ENCODE measurements around the gene HYAL2.
"Not testable (repeated sequence)": the region's sequence is repeated elsewhere in the genome, so short reads cannot be mapped to it uniquely, and the experiment has no call there.

Gene HYAL2

DNA sequence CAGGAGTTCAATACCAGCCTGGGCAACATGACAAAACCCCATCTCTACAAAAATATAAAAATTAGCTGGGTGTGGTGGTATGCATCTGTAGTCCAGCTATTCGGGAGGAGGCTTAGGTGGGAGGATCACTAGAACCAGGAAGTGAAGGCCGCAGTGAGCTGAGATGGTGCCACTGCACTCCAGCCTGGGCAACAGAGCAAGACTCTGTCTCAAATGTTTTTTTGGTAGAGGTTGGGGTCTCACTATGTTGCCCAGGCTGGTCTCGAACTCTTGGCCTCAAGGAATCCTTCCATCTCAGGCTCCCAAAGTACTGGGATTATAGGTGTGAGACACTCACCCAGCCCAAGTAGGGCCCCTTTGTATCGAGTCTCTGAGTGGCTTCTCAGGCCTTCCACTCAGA is 28.5 kb downstream of the HYAL2 start:
- no peak overlapping the region for H3K4me3 ChIP-seq (ENCODE audit: low read depth, low read length)

DNA sequence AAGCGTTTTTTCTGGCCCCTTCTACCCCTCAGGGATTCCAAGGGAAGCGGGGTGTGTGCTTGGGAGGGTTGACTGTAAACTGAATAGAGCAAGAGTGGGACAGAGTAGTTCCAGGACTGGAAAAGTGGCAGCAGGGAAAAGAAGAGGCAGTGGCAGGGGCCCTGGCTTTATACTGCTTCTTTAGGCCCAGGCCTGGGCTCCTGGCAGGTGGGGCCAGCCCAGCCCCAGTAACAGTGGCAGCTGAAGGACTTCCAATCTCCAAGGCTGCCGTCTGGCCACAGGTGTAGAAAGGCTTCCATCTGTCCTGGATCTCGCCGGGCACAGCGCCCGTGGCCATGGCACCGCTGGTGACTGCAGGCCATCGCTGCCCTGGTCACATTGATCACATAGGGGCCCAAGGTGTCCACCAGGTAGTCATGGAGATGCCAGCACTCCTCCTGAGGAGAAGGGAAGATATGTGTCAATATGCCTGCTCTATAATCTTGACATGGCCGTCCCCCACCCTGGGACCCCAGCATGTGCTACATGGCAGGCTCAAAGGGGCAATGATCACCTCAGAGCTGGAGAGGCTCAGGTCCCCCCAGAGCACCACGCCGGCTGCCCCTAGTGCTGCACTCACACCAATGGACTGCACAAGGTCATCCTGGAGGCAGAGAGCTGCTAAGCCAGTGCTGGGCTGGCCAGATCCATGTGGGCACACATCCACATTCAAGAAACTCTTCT is 29.3 kb downstream of the HYAL2 start:
- no peak overlapping the region for H3K4me3 ChIP-seq (ENCODE audit: low read depth, low read length)

DNA sequence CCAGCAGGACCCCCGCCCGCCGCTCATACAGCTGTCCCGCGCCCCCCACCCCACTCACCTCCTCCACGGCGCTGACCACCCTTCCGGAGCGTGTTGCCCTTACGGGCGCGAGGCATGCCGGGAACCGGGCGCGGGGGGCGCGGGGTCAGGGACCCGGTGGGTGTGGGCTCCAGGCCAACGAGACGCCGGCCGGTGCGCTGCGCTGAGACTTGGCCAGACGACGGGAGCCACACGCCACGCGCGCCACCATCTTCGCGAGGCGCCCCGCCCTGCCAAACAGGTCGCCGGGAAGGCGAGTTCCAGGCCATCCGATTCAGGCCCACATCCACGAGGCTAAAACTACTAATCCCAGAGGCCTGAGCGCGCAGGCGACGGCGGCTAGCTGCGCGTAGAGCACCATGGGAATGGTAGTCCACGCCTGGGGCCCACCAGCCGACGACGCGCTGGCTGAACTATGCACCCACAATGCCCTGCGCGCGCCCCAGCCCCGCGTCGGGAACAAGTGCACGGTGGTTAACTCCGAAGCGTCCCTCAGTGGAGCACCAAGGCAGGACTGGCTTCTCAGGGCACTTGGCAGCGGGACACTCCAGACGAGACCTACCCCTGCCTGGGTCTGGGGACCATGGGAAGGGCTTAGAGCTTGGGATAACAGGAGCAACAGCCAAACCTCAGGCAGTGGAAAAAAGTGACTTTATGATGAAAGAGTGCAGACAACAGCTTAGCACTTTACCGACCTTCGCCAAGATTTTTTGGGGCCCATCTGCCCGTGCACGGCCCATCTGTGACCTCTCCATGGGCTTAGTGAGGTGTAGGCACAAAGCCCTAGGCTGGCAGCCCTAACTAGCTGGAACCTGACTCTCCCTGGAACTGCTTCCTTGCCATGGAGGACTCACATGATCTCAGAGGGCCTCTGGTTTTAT is 30.1 kb downstream of the HYAL2 start, which contains the start of gene IFRD2:
TSS of gene IFRD2 (minus strand) at position 271 of the 920 bp plus-strand sequence. CDS start at position 116, 155 bp downstream.
- peak within 1 kb of the TSS; percentile 84 for H3K4me3 ChIP-seq (ENCODE audit: low read depth, low read length)

DNA sequence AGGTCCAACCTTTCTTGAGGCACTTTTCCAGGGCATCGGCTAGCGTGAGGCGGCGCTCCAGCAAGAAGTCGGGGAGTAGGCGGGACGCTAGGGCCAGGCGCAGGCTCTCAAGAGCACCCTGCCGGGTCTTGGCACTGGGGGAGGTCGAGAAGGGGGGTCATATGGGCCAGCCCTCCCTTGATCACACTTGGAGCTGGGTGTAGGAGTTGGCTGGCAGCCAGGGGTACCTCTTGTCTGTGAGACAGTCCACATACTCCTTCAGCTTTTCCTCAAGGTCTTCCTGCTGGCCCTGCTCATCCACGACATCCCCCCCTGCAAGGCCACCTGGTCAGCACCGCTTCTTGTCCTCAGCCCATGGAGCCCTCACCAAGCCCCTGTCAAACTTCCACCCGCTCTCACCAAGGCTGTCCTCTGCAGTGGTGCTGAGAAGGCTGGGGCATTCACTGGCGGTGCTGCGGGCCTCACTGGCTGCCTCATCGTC is 32.3 kb downstream of the HYAL2 start:
- no peak overlapping the region for H3K4me3 ChIP-seq (ENCODE audit: low read depth, low read length)

DNA sequence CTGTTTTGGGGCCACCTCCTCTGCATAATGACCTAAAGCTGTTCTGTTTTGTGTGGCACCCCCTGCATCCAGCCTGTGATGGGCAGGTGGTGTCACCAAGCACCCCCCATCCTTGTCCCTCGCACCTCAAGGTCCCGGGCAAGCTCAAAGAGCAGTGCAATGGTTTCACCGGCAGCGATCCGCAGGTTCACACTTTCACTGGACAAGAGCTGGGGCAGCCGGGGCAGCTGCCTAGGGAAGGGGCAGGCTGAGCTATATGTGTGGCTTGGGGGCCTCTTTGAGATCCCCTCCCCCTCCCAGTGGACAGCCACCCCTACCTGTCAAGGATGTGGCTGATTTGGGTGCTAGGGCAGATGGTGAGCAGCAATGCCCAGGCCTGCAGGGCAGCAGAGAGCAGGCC is 33.4 kb downstream of the HYAL2 start:
- H3K4me3 ChIP-seq (ENCODE audit: low read depth, low read length): no peak overlapping the region

DNA sequence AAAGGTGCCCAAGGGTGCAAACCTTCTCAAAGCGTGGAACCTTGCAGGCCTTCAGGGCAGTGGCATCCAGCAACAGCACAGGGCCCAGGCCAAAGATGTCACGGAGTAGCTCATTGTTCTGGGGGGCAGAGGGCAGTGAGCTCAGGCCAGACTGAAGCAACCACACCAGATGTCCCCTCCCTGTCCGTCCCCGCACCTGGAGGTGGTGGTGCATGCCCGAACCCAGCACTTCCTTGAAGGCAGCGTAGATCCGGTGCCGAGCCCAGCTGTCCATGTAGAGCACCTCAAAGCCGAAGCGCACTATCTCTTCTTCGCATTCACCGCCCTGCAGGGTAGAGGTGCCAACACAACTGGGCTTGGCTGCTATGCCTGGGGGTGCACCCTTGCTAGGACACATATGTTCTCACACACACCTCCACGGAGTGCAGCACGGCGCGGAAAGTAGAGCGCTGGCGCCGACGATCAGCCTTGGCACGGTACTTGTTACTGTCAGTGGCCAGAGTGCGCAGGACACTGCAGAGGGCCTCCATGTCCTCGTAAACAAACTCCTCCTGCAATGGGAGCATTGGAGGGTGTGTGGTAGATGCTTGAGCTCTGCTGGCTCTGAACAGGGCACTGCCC is 34.0 kb downstream of the HYAL2 start:
- no peak overlapping the region for H3K4me3 ChIP-seq (ENCODE audit: low read depth, low read length)

DNA sequence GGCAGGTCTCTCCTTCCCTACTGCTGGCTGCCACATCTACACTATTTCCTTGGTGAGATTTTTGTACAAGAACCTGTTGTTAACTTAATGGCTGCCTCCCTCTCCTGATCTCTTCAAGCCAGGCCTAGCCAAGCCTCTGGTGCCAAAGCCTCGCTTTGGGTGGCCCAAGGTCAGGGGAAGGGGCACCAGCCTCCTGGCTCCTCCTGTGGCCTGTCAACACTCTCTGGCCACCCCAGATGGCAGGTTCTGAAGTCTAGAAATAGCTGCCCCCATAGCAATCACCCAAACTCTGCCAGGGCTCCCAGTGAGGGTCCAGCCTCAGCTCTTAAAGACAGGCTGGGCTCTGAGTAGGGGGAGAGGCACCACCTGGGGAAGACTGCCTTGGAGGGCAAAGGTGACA is 35.3 kb downstream of the HYAL2 start:
- H3K4me3 ChIP-seq (ENCODE audit: low read depth, low read length): no peak overlapping the region

DNA sequence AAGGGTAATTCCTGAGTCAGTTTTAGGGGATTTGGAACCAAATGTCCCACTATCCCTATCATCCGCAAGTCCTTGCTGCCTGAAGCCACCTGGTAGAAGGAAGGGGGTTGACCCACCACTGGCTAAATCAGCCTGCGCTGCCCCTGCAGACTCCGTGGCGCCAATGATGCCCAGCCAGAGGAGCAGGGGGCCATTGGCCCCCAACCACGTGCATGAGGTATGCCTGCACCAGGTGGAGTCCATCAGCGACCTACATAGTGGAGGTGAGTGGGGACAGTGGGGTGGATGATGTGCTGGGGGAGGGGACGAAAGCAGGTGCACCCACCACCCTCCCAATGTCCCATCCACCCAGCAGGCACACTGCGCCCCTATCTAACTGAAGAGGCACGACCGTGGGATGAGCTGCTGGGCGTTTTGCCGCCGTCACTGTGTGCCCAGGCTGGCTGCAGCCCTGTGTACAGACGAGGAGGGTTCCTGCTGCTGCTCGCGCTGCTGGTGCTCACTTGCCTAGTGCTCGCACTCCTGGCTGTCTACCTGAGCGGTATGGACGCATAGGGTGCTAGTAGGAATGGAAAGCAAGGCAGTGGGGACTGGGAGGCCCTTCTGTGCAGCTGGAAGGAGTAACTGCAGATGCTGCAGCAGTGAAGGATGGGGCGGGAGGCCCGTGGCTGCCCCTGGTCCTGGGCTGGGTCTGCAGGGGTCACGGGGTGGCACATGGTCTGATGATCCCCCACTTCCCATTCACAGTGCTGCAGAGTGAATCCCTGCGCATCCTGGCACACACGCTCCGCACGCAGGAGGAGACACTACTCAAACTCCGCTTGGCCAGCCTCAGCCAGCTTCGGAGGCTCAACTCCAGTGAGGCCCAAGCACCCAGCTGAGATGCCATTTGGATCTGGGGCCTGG is 36.0 kb downstream of the HYAL2 start:
- H3K4me3 ChIP-seq (ENCODE audit: low read depth, low read length): no peak overlapping the region

DNA sequence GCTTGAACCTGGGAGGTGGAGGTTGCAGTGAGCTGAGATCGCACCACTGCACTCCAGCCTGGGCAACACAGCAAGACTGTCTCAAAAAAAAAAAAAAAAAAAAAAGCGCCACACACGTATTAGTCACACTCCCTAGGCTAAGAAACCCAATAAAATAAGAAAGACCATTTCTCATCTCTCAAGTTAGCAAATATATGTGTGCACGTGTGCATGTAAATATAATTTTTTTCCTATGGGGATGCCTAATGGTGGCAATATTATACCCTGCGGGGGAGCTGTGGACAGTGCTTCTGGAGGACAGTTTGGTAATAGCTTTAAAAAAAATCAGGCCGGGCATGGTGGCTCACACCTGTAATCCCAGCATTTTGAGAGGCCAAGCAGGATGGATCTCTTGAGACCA is 38.4 kb downstream of the HYAL2 start:
- H3K4me3 ChIP-seq (ENCODE audit: low read depth, low read length): not testable (repeated sequence)

DNA sequence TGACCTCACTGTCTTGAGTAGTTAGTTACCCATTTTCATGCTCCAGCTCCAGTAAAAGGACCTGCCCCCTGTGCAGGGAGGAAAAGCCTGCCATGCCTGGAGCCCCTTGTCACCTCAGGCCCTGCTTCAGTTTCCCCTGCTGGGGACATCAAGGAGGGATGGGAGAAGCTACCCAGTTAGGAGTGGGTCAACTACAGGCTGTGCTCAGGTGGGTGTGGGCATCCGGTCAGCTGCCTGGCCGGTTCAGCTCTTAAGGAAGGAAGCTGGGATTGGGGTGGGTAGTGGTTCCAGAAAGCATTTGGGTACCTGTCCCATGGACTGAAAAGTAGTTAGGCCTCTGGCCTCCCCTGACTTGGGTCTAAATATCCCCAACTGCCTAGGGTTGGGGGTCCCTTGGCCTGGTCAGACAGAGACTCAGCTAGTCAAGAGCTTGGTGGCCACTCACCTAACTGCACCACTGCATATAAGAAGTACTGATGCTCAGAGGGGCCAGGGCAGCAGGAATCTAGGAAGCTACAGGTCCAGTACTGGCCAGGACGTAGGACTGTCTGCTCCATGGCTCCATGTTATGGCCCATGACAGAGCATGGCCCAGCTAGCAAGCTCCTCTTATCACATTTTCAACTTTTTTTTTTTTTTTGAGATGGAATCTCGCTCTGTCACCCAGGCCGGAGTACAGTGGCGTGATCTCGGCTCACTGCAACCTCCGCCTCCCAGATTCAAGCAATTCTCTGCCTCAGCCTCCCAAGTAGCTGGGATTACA is 43.1 kb downstream of the HYAL2 start:
- H3K4me3 ChIP-seq (ENCODE audit: low read depth, low read length): no peak overlapping the region

DNA sequence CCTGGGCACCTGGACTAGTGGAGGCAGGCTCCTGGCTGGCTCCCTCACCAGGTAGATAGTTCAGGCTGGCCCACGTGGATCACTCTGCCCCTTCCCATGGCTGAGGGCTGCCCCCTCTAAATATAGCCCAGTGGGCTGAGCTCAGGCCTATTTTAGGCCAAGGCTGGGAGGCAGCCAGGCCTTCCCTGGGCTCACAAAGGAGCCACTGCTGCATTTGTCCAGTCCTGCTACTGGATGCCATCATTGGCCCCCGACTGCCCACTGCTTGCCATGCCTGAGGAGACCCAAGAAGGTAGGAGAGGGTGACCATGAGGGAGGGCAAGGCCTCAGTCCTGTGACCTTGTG is 43.7 kb downstream of the HYAL2 start, which contains the start of gene LSMEM2:
TSS of gene LSMEM2 (plus strand) at position 208 of the 345 bp plus-strand sequence. CDS start at position 235, 27 bp downstream.
- H3K4me3 ChIP-seq (ENCODE audit: low read depth, low read length): no peak within 1 kb of the TSS

DNA sequence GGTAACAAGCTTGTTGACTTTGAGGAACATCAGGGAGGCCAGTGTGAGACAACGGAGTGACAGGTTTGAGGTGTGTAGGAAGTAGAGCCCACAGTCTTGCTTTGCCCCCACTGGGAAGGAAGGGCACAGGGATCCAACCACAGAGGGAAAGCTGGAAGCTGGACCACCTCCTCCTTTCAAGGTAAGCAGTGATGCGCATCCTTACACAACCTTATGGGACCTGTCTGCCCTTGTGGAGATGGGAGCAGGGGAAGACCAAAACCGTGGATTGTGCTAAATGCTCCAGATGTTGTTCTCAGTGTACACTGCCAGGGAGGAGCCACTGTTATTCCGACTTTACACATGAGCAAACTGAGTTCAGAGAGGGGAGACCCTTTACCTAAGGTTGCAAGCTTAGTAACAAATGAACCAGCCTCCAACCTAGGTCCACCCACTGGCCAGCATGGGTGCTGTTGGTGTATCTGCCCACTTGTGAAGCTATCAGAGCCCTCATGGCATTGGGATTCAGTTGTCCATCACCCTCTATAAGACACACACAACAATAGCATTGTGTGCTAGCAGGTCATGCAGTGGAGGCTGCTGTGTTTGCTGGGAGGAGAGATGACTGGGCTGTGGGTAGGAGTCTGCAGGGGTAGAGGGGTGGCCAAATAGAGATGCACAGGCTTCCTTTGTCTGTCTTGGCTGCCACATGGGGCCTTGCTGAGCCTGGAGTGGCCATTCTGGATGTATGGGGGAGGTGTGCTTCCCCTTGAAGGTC is 44.2 kb downstream of the HYAL2 start:
- H3K4me3 ChIP-seq (ENCODE audit: low read depth, low read length): no peak overlapping the region

DNA sequence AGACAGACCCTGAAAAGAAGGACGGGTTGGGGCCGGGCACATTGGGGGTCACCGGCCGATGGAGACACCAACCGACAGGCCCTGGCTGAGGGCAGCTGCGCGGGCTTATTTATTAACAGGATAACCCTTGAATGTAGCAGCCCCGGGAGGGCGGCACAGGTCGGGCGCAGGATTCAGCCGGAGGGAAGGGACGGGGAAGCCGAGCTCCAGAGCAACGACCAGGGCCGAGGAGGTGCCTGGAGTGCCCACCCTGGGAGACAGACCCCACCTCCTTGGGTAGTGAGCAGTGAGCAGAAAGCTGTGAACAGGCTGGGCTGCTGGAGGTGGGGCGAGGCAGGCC is 45.8 kb downstream of the HYAL2 start:
- no peak overlapping the region for H3K4me3 ChIP-seq (ENCODE audit: low read depth, low read length)

DNA sequence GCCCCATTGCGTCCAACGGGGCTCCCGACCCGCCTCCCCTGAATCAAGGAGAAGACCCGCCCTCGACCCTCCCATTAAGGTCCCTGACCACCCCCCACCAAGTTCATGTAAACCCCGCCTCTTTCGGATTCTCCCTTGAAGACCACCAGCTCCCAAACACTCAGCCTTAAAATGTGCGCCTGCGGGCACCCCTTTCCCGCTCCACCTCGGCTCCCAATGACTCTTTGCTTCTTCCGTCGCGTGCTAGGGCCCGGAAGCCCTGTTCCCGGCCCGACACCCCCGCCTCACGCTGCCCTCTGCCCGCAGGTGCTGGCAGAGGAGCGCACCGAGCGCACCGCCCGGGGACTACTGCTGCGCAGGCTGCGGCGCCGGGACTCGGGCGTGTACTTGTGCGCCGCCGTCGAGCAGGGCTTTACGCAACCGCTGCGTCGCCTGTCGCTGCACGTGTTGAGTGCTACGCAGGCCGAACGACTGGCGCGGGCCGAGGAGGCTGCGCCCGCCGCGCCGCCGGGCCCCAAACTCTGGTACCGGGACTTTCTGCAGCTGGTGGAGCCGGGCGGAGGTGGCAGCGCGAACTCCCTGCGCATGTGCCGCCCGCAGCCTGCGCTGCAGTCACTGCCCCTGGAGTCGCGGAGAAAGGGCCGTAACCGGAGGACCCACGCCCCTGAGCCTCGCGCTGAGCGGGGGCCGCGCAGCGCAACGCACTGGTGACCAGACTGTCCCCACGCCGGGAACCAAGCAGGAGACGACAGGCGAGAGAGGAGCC is 46.4 kb downstream of the HYAL2 start:
- H3K4me3 ChIP-seq (ENCODE audit: low read depth, low read length): no peak overlapping the region

DNA sequence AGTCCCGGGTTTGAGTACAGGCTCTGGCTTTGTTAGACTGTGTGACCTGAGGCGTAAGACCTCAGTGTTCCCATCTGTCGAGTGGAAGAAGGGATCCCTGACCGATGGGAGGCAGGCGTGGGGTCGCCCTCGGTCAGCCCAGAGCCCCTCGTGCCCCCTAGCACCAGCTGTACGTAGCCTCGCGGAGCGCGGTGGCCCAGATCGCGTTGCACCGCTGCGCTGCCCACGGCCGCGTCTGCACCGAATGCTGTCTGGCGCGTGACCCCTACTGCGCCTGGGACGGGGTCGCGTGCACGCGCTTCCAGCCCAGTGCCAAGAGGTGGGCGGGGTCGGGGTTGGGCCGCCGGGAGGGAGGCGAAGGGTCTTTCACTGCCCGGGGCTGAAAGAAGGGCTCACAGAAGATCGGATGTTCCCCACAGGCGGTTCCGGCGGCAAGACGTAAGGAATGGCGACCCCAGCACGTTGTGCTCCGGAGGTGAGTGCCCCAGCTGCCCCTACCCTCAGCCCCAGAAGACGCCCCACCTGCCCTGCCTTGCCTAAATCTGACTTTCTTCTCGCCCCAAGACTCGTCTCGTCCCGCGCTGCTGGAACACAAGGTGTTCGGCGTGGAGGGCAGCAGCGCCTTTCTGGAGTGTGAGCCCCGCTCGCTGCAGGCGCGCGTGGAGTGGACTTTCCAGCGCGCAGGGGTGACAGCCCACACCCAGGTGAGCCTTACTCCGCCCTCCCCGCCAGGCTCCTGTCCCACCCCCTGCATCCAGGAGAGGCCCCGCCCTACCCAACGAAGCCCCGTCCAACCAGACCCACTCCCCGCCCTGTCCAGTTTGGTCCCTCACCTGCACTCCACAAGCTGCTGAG is 47.2 kb downstream of the HYAL2 start:
- H3K4me3 ChIP-seq (ENCODE audit: low read depth, low read length): peak overlapping the region; percentile 13

DNA sequence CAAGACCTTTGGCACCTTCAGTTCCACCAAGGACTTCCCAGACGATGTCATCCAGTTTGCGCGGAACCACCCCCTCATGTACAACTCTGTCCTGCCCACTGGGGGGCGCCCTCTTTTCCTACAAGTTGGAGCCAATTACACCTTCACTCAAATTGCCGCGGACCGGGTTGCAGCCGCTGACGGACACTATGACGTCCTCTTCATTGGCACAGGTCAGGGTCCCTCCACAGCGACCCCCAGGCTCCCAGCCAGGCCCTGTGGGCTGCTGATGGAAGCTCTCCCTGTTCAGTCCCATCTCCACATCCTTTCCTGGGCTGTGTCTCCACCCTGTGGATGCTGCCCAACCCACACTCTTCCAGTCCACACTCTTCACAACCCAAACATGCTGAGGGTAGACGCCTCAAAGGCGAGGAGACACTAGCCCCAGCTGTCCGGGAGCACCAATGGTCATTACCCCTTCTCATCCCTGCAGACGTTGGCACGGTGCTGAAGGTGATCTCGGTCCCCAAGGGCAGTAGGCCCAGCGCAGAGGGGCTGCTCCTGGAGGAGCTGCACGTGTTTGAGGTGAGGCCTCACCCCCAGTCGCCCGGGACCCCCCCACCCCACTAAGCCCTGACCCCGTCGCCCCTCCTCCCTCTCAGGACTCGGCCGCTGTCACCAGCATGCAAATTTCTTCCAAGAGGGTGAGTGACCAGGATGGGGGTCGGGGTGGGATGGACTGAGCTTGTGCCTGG is 48.0 kb downstream of the HYAL2 start:
- H3K4me3 ChIP-seq (ENCODE audit: low read depth, low read length): peak overlapping the region; percentile 13

DNA sequence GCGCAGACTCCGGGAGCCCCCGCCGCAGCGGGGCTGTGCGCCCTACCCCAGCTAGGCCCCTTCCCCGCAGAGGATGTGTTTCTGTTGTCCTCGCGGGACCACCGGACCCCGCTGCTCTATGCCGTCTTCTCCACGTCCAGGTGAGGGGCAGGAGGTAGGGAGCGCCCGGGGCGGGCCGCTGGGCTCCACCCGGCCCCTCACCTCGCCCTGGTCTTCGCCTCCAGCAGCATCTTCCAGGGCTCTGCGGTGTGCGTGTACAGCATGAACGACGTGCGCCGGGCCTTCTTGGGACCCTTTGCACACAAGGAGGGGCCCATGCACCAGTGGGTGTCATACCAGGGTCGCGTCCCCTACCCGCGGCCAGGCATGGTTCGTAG is 48.9 kb downstream of the HYAL2 start:
- no peak overlapping the region for H3K4me3 ChIP-seq (ENCODE audit: low read depth, low read length)
